Coronary artery (tissue), 2 donors: Measurements from ENCODE around the gene FPGT.
"Not testable (repeated sequence)": the region's sequence is repeated elsewhere in the genome, so short reads cannot be mapped to it uniquely, and the experiment has no call there.

Experiments used
- DNase-seq: peaks from one replicate; pipeline ENCODE4 v3.0.0-alpha.2; 2017; ENCODE audit warnings: low spot score
- H3K27ac ChIP-seq, 2 donors: fragments of 200-600 bp; sonication (generic); one replicate each; pipeline ENCODE4 v1.5.1; 2016 to 2019
- H3K4me3 ChIP-seq: fragments of 200-600 bp; sonication (generic); 2 replicates; pipeline ENCODE4 v1.5.1; 2016; ENCODE audit warnings: mild to moderate bottlenecking, moderate library complexity
- CTCF ChIP-seq: fragments of 200-600 bp; sonication (generic); IDR thresholded peaks from one replicate; pipeline ENCODE4 v1.5.1; 2019; ENCODE audit warnings: antibody characterized with exemption

FPGT gene

GRCh38 chr1:74235153-74235552 lies 37.1 kb downstream of the FPGT start, which contains the start of gene TNNI3K:
TNNI3K (plus strand) TSS chr1:74235387; CDS start chr1:74235452, 65 bp downstream.
- no peak for TF ChIP-seq CTCF
- no peak for DNase-seq
- Histone ChIP-seq H3K27ac (no peak within 1 kb of the TSS), H3K4me3 (no peak within 1 kb of the TSS)

- TF ChIP-seq CTCF, result no peak
Observed at GRCh38 chr1:74236440-74236839, 38.4 kb downstream of the FPGT start.

GRCh38 chr1:74237035-74237434 lies 39.0 kb downstream of the FPGT start:
- no peak for TF ChIP-seq CTCF
- no peak for DNase-seq
- no peak overlapping the region for H3K4me3 ChIP-seq
- H3K27ac ChIP-seq, result no peak overlapping the region

More at GRCh38 chr1:74236440-74236839, 38.4 kb downstream of the FPGT start:
- Histone ChIP-seq H3K27ac (no peak overlapping the region), H3K4me3 (no peak overlapping the region)
- no peak for DNase-seq

- no peak for DNase-seq
- TF ChIP-seq CTCF, result no peak
- Histone ChIP-seq H3K27ac (no peak overlapping the region), H3K4me3 (no peak overlapping the region)
Observed at GRCh38 chr1:74237787-74238186, 39.7 kb downstream of the FPGT start.

- DNase-seq, result no peak
- TF ChIP-seq CTCF, result no peak
- H3K27ac ChIP-seq, result no peak overlapping the region
- H3K4me3 ChIP-seq, result no peak overlapping the region
Observed at GRCh38 chr1:74245168-74245772, 47.2 kb downstream of the FPGT start.

- no peak for DNase-seq
- H3K4me3 ChIP-seq, result no peak overlapping the region
- no peak for TF ChIP-seq CTCF
- H3K27ac ChIP-seq, result no peak overlapping the region
Observed at GRCh38 chr1:74246315-74246714, 48.3 kb downstream of the FPGT start.

GRCh38 chr1:74247881-74248528 lies 50.0 kb downstream of the FPGT start:
- no peak for DNase-seq

GRCh38 chr1:74253243-74253824 lies 55.3 kb downstream of the FPGT start:
- not testable (repeated sequence) for H3K27ac ChIP-seq

More at GRCh38 chr1:74247881-74248528, 50.0 kb downstream of the FPGT start:
- Histone ChIP-seq H3K4me3 (no peak overlapping the region), H3K27ac (no peak overlapping the region)
- no peak for TF ChIP-seq CTCF

More at GRCh38 chr1:74253243-74253824, 55.3 kb downstream of the FPGT start:
- H3K4me3 ChIP-seq, DNase-seq: not testable (repeated sequence)
